GF-D8 (cell line): Measurements from ENCODE around the gene SLC22A3.
"Not testable (repeated sequence)": the region's sequence is repeated elsewhere in the genome, so short reads cannot be mapped to it uniquely, and the experiment has no call there.

ENCODE experiments used
- DNase-seq: peaks from one replicate; lab custom pipeline; 2025; lab: John Stamatoyannopoulos, UW

The SLC22A3 gene

DNA sequence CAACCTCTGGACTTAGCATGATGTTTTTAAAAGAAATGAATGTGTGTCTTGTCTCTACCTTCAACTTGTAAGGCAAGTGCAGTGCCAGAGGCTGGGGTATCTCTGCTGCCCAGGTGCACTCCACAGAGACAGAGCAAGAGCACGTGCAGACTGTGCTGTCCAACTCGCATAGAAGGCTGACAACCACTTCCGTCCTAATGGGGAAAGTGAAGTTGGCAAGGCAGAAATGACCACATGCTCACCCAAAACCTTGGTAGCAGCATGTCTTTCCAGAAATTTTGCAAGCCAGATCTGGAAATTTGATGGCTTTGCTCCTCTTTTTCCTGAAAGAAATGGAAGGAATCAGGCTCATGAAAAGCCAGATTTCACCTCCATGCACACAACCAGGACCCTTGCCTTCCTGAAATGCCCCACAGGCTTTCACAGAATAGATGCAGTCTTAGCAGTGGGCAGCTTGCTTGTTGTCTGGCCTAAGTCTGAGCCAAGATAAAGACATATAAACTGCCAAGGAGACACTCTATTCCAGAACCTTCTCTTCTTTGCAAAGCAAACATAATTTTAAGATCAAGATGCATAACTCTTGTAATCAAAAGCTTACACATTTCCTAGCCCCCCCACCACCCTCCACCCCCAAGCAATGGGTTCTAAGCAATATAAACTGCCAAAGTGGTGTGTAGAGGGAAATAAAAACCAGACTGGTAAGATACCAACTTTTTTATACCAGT, 26.8 kb downstream of the SLC22A3 start:
- DNase-seq = no peak

DNA sequence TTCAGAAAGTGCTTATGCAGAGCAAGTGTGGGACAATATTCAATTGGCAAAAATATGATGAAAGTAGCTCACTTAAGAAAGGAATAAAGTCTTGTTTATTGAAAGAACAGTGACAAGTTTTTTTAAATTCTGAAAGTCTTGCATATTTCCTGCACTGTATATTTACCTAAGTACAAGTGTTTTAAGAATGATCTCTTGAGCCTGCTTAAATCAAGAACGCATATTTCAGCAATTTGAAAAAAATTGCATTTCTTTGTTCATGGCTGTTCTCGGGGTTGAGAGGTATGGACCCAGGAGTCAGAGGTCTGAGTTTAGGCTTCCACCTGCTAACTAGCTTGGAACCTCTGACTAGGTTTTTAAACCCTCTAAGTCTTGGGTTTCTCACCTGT, 27.4 kb downstream of the SLC22A3 start:
- no peak for DNase-seq

- no peak for DNase-seq
These were observed 28.3 kb downstream of the SLC22A3 start for GRCh38 chr6:160376445-160376844.

DNA sequence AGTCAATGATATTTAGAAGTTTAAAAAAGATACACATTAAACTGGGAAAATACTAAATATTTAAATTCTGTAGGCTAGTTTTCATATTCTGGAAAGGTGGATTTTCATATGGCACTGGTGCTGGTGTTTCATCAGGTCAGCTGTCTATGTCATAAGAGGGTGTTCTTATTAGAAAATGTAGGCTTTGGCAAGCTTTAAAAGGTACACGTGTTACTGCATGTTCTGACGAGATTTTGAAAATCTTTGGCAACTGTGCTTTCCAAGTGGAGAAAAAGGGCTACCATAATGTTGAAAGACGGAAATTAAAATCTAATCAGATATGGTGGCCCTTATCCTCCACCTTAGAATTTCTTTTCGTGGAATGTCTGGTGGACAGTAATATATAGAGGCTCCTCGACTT, 30.0 kb downstream of the SLC22A3 start:
- no peak for DNase-seq

DNA sequence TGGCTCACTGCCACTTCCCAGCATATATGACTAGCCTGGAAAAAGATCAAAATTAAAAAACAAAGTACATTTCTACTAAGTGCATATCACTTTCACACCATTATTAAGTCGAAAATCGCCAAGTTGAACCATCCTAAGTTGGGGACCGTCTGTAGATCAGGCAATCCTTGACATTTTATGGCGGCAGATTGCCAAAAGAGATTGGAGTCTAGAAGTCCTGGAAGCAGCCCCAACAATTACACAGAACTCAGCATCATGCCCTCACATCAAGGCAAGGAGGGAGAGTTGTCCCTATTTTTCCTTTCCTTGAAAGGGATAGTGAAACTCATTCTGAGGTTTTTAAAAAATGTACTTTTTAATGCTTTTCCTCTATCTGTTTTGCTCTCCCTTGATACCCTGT, 30.7 kb downstream of the SLC22A3 start:
- DNase-seq = no peak

DNA sequence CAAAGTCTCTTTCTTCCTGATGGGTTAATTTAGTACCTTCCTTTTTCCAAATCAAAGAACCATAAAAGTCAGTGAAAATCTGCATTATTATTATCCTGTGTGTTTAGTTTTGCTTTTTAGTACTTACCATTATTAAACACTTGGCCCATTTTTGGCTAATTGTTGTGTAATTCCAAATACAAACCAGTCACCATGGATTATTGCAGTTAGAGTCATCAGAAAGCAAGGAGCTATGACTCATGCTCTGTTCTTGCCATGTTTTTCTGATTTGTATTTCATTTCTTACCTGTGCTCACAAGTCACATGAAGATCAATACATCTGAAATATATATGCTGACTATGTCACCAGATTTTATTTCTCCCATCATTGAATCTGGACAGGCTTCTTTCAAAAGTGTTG, 31.3 kb downstream of the SLC22A3 start:
- DNase-seq = no peak

DNA sequence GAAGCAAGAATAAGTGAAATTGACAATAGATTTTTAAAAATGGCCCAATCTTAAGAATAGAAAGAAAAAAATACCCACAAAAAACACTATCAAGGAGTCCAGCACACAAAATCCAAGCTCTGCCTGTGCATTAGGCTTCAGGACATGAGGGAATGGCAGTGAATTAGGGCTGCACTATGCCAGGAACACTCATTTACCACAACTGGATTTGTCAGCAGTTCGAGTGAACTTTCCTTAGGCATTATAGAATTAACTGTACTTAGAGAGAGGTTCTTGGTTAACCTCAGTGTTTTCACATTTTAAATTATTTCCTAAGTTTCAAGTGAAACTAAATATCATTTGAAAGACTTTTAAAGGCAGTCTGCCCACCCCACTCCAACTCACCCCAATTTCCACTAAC, 34.8 kb downstream of the SLC22A3 start:
- no peak for DNase-seq

DNA sequence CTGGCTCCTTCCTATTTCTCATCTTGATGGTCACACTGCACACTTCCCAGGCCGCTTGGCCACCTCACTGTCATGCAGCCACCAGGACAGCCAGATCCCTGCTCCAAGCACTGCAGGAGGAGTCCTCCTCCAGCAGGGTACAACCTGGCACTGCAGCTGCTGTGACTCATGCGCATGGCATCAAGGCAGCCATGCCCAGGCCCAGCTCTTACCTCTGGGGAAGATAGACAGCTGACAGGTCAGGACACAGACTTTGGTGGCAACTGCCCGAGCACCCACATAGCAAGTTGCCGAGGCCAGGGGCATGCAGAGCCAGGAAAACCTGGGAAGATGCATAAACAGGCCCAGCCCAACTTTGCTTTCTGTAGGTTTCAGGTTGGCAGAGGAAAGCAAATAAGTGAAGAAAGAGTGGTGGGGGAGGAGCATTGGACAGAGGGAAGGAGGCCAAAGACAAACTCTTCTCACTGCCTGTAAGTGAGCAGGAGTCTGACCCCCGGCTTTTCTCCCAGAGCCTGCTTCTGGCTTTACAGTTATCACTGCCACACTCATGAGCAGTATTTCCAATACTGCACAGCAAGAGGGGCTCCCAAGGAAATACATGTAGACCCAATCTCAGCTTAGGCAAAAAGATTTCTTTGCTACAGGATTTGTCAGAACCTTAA, 38.8 kb downstream of the SLC22A3 start:
- no peak for DNase-seq

DNA sequence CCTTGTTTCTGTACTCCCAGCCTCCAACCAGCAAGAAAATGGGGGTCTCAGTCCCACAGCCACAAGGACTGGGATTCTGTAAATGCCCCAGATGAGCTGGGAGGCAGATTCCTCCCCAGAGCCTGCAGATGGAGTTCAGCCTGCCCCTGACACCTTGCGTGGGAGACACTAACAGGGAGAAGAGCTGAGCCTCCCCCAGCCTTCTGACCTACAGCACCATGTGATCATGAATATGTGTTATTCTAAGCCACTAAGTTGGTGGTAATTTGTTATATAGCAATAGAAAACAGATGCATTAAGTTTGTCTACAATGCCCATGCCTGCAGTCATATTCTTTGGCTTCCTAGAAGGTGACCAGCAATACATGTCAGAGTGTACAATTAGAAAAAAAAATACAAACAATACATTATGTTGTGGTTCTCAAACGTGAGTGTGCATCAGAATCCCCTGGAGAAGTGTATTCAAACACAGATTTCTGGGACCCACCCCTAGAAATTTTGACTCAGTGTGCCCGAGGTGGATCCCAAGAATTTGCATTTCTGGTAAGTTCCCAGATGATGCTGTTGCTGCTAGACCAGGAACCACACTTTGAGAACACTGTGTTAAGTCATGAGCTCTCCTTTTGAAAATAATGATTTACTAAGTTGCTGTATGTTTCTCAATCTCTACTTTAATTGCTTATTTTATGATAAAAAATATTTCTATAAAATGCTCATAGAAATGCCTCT, 39.9 kb downstream of the SLC22A3 start:
- no peak for DNase-seq

DNA sequence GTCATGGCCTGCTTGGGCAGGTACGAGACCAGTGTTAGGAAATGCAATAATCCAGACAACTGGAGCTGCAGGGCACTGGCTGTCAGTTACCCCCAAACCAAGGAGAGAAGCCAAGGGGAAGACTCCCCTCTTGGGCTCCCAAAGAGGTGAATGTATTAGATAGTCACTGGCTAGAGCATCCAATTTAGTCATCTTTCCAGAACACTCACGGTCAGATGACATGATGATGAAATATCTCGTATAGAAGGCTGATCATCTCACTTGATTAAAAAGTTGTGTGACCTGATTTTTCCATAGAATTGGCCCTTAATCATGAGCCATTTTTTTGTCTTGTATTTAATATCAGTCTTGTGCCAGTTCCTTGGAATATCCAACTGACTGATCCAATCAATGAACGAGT, 40.7 kb downstream of the SLC22A3 start:
- DNase-seq = no peak

GRCh38 chr6:160391419-160392116, 43.4 kb downstream of the SLC22A3 start:
- DNase-seq = no peak

DNA sequence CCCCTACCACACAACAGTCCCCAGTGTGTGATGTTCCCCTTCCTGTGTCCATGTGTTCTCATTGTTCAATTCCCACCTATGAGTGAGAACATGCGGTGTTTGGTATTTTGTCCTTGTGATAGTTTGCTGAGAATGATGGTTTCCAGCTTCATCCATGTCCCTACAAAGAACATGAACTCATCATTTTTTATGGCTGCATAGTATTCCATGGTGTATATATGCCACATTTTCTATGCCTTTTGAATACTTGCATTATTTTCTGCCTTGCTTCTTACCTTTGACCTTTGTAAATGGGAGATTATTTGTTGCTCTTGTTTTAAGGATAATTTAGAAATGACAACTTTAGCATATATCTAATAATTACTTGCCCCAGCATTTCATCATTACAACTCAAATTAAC, 45.3 kb downstream of the SLC22A3 start:
- not testable (repeated sequence) for DNase-seq

GRCh38 chr6:160393891-160394653, 45.9 kb downstream of the SLC22A3 start:
- DNase-seq = no peak

DNA sequence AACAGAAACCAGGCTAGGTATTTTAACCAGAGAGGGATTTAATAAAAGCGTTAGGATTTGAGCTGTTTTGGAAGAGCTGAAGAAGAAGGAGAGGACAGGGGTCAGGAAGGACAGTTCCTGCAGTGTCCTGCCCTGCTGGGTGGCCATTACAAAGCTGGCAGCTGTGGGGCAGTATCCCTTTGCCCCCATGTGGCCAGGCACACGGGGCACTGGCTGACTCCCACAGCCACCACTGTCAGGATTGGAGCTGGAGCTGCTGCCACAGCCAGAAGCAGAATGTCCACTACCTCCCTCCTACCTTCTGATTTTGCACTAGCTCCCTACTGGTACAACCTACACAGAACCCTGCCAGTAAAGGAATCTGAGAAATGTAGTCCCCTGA, 46.5 kb downstream of the SLC22A3 start:
- no peak for DNase-seq

DNA sequence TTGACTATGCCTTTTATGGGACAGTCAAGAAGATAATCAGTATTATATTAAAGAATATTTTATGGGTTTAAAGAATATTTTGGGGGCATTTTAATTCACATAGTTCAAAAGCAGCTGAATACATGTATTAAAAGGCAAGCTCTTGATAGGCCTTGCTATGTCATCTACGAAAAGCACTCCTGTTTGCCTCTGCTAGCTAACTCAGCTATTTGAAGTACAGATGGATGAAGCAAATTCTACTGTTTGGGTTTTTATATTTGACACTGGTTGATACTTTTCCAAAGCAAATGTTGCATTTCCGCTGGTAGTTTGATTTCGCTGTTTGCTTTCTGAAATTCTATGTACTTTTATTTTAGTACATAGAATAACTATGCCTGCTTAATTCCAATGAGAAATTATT, 47.0 kb downstream of the SLC22A3 start:
- no peak for DNase-seq

DNA sequence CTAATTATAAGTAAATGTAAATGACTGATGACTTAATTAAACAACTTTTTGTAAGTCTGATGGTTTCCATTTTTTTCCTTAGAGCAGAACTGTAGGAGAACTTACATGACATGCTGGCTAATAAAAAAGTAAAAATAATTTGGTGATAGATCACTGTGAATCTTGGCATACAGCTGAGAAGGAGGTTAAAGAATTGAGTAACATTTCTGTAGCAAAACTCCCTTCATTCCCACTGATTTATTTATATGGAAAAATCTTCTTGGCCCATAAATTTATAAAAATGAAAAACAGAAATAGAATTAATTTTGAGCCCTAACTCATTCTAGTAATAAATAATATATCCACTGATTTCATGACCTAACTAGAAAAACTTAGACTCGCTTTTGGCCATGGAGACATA, 48.1 kb downstream of the SLC22A3 start:
- DNase-seq = no peak

DNA sequence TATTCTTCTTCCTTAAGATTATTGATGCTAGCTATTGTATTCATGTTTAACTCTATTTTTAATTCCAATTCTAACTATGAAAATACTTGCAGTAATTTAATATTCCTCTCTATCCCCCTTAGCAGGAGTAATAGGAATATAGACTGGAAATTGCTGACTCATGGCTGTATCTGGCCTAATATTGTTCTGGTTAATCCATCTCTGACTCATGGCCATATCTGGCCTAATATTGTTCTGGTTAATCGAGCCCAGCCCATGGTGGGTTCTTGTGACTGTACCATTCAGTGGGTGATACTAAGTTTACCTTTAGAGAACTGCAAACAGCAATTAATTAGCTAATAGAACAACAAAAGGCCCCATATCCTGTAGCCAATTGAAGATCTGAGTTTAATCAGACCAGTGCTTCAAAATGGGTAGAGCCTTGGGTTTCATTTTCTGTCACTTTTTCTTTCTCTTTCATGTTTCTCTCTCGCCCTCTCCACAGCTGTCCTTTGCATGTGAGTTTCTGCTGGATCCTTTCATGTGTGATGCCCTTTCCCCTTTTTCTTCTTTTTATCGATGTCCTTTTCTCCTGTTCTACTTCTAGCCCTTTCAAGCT, 50.6 kb downstream of the SLC22A3 start:
- DNase-seq = no peak

- no peak for DNase-seq
These were observed 52.3 kb downstream of the SLC22A3 start for GRCh38 chr6:160400446-160400845.

- DNase-seq = no peak
These were observed 60.4 kb downstream of the SLC22A3 start for GRCh38 chr6:160408528-160408927.

DNA sequence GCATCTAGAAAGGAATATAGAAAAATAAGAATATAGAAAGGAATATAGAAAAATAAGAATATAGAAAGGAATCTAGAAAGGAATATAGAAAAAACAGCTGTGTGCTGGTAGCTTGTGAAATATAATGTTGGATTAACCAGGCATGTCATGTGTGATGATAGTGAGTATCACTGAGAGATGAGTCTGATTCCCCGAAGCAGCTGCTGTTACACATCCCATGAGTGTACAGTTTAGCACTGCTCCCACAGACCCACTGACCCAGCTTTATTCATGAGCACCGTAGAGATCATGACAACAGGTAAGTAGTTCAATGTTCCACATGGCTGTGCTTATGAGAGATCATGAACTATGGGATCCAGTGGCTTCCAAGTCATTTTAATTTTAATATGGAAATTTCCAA, 64.8 kb downstream of the SLC22A3 start:
- DNase-seq = no peak

DNA sequence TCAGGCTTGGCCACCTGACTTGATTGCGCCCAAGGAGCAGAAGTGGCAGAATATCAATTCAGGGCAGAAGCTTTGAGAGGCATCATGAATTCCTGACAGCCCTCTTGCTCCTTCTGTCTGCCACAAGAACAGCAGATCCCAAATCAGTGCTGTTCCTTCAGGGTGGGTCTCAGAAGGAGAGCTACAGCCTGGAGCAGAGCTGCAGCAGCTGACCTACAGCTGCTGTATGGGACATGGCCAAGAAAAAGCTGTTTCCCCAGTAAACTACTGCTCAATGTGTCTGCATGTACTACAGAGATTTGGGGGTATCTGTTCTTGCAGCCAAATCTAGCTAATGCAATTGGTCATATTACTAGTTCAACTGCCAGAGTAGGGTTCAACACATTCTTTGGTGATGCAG, 69.0 kb downstream of the SLC22A3 start:
- no peak for DNase-seq

DNA sequence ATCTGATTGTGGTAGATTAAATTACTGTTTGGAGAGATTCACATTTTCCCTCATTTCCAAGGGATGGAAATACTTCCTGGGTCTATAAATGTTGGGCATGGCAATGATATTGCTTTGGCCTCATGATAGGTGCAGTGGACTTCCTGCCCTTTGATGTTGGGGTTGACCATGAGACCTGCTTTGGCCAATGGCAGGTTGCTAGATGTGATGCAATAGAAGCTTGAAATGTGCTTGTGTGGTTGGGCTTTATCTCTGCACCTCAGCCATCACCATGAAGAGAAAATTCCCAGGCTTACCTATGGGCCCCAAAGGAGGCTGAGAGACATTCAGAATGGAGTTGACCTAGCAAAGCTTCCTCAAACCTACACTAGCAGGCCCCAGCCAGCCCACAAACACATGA, 69.4 kb downstream of the SLC22A3 start:
- DNase-seq = no peak
